NCI-H2196 (cell line): ENCODE measurements around the gene NT5DC1.
"Not testable (repeated sequence)": the region's sequence is repeated elsewhere in the genome, so short reads cannot be mapped to it uniquely, and the experiment has no call there.

ENCODE experiments used
- DNase-seq: peaks from one replicate; lab custom pipeline; 2025; ENCODE audit not compliant: unreplicated experiment; lab: John Stamatoyannopoulos, UW

Gene NT5DC1

GRCh38 chr6:116088946-116089345, 11.7 kb upstream of the NT5DC1 start:
- no peak for DNase-seq

GRCh38 chr6:116090251-116090650, 10.4 kb upstream of the NT5DC1 start:
- no peak for DNase-seq

- no peak for DNase-seq
Observed at GRCh38 chr6:116094041-116094440, 6.6 kb upstream of the NT5DC1 start.

- not testable (repeated sequence) for DNase-seq
Observed at GRCh38 chr6:116096048-116096759, 4.4 kb upstream of the NT5DC1 start.

- DNase-seq: no peak
Observed at GRCh38 chr6:116096979-116097816, 3.5 kb upstream of the NT5DC1 start.

- DNase-seq: no peak
Observed at GRCh38 chr6:116099036-116099435, 1.6 kb upstream of the NT5DC1 start.

GRCh38 chr6:116101302-116101718, 657 bp downstream of the NT5DC1 start:
- no peak for DNase-seq

GRCh38 chr6:116101790-116102189, 1.1 kb downstream of the NT5DC1 start:
- DNase-seq: no peak

GRCh38 chr6:116102873-116103272, 2.2 kb downstream of the NT5DC1 start:
- no peak for DNase-seq

GRCh38 chr6:116104636-116105035, 4.0 kb downstream of the NT5DC1 start:
- DNase-seq: no peak

GRCh38 chr6:116105247-116105646, 4.6 kb downstream of the NT5DC1 start:
- no peak for DNase-seq

- DNase-seq: no peak
Observed at GRCh38 chr6:116106146-116106545, 5.5 kb downstream of the NT5DC1 start.

GRCh38 chr6:116108836-116109235, 8.2 kb downstream of the NT5DC1 start:
- no peak for DNase-seq

GRCh38 chr6:116111552-116112528, 11.2 kb downstream of the NT5DC1 start:
- no peak for DNase-seq

GRCh38 chr6:116113386-116113785, 12.7 kb downstream of the NT5DC1 start:
- no peak for DNase-seq

GRCh38 chr6:116115781-116116180, 15.1 kb downstream of the NT5DC1 start:
- DNase-seq: no peak

GRCh38 chr6:116118608-116119007, 18.0 kb downstream of the NT5DC1 start:
- DNase-seq: no peak

GRCh38 chr6:116120430-116120829, 19.8 kb downstream of the NT5DC1 start:
- DNase-seq: no peak

GRCh38 chr6:116126032-116126431, 25.4 kb downstream of the NT5DC1 start, which contains the start of gene COL10A1:
Gene COL10A1 (minus strand): TSS chr6:116126132. CDS start chr6:116125492, 640 bp downstream.
- DNase-seq: no peak

GRCh38 chr6:116127771-116128493, 27.3 kb downstream of the NT5DC1 start:
- DNase-seq: no peak
